ENCODE results near the gene FTO.

GRCh38 chr16:53914736-53915135 lies 210.8 kb downstream of the FTO start:
- no peak for TF ChIP-seq CHD2 (IDR thresholded peaks at IDR 0.05; ENCODE audit: low read depth, low read length)
- no peak for TF ChIP-seq BRD4 (CRISPR knock-in tag; IDR thresholded peaks at IDR 0.05)
